ENCODE measurements around the gene MYL10.

The MYL10 gene

GRCh38 chr7:101629171-101629570, at the start of gene MYL10:
Gene MYL10, minus strand, starts transcription at chr7:101629296. Its CDS starts 178 bp downstream, at chr7:101629118.
- FAIRE-seq = no peak

DNA sequence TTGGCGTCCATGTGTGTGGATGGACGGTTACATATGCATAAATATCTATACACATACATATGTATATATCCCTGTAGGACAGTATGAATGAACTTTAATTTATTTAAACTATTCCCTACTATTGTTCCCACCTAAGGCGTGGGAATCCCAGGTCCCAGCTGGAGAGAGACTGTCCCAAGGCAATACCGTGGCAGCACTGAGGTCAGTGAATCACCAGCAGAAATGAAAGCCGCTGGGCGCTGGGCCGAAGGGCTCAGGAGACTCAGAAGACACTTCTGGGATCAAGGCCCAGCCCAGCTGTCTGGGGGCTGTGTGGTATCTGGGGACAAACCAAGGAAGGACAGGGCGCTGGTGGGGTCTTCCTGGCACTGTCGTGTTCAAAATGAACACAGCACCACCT, 49.6 kb upstream of the MYL10 start:
- no peak for FAIRE-seq

DNA sequence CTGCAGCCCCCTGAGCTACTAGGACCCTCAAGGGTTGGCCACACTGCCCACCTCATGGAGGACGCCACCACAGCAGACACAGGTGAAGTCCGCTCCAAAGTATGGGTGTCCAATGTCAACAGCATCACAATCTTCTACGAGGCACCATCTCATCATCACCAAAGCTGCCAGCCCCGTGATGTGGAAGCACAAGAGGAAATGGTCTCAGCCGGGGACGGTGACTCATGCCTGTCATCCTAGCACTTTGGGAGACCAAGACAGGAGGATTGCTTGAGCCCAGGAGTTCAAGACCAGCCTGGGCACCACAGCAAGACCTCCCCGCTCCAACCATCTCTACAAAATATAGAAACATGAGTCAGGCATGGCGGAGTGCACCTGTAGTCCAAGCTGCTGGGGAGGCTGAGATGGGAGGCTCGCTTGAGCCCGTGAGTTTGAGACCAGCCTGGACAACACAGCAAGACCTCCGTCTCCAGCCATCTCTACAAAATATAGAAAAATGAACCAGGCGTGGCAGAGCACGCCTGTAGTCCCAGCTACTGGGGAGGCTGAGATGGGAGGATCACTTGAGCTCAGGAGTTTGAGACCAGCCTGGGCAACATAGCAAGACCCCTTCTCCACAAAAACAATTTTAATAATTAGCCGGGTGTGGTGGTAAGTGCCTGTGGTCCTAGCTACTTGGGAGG, 48.8 kb upstream of the MYL10 start:
- no peak for FAIRE-seq

DNA sequence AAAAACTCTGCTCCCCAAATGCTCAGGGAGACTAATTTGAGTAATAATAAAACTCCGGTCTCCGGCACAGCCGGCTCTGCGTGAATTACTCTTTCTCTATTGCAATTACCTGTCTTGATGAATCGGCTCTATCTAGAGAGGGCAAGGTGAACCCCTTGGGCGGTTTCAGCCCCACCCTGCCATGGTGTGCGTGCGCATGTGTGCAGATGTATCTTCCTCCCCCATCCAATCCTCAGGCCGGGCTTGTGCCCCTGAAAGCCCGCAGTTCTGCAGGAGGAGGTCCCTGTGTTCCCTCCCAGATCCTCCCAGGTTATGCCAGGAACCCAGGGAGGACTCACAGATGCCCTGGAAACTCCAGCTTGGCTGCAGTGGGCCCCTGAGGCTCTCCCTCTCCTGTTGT, 48.3 kb upstream of the MYL10 start:
- FAIRE-seq = no peak

- no peak for FAIRE-seq
Observed at GRCh38 chr7:101676956-101677355, 47.9 kb upstream of the MYL10 start.

DNA sequence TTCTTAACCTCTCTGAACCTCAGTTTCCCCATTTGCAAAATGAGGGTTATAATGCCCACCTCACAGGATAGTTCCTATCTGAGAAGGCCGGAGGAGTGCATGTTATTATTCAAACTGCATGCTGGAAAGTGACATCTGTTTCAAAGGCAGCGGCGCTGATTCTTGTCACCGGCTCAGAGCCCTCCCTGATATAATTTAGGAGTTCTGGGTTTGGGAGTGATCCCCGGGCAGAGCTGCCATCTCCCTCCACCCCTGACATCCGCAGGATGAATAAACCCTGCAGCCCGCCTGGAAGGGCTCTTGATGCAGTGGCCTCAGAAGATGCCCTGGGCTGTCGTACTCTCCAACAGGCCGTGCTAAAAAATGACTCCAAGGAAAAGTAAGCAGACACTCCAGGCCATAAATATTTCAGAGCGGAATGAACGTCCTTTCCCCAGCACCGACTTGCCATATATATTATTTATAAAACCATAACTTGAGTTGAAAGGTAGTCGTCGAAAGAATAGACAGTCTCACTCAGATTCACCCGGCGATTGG, 47.0 kb upstream of the MYL10 start:
- no peak for FAIRE-seq

DNA sequence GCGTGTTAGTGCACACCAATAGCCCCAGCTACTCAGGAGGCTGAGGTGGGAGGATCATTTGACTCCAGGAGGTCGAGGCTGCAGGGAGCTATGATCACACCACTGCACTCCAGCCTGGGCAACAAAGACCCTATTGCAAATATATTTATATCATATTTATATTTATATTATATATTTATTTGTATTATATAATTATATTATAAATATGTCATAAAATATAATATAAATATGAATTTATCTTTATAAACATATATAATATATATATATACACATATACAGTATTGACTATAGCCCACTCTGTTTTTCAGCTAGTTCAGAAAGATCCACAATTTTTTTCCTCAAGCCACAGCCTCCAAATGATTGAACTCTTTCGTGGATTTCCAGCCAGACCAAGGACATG, 45.3 kb upstream of the MYL10 start:
- FAIRE-seq = no peak

- no peak for FAIRE-seq
Observed at GRCh38 chr7:101673951-101674350, 44.9 kb upstream of the MYL10 start.

GRCh38 chr7:101673315-101673714, 44.2 kb upstream of the MYL10 start:
- FAIRE-seq = no peak

- no peak for FAIRE-seq
Observed at GRCh38 chr7:101671371-101672356, 42.6 kb upstream of the MYL10 start.

DNA sequence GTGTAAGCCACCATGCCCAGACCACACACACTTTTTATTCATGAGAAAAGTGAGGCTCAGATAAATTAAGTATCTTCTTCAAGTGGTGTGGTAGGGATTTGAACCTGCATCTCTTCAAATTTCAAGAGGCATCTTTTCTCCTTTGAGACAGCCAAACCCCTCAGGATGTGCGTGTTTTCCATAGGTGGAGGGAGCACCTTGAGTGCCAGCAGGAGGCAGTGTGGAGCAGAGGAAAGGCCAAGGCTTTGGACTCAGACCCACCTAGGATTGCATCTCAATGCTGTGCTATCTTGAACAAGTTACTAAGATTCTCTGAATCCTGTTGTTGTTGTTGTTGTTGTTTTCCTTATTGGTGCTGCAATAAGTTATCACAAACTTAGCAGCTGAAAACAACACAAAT, 40.2 kb upstream of the MYL10 start:
- no peak for FAIRE-seq

DNA sequence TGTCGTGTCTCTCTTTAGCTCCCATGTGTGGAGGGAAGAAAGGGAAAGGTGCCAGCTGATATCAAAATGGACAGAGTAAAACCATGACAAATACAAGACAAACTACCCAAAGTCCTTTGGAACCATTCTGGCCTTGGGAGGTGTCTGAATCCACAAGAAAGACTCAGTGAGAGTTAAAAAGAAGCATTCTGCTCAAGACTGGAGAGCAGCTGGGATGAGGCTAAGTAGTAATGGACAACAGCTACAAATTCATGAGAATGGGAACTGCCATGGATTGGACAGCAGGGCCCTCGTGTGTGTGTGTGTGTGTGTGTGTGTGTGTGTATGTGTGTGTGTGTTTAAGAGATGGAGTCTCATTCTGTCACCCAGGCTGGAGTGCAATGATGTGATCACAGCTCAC, 39.6 kb upstream of the MYL10 start:
- FAIRE-seq = no peak

DNA sequence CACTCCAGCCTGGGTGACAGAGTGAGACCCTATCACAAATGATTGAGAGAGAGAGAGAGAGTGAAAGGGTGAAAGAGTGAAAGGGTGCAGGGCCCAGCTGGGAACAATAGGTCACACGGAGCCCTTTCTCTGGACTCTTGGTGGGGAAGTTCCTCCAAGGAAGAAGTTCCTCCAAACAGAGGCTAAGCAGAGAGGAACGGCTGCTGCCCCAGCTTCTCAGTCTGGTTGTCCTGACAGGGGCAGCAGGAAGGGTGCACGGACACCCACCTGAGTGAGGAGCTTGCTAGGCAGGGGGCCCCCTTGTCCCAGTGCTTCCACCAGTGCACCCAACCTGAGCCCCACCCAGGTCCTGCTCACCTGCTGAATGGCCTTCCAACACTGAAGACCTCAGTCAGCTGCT, 38.8 kb upstream of the MYL10 start:
- FAIRE-seq = no peak

GRCh38 chr7:101667399-101667798, 38.3 kb upstream of the MYL10 start:
- no peak for FAIRE-seq

- FAIRE-seq = no peak
Observed at GRCh38 chr7:101666741-101667140, 37.6 kb upstream of the MYL10 start.

DNA sequence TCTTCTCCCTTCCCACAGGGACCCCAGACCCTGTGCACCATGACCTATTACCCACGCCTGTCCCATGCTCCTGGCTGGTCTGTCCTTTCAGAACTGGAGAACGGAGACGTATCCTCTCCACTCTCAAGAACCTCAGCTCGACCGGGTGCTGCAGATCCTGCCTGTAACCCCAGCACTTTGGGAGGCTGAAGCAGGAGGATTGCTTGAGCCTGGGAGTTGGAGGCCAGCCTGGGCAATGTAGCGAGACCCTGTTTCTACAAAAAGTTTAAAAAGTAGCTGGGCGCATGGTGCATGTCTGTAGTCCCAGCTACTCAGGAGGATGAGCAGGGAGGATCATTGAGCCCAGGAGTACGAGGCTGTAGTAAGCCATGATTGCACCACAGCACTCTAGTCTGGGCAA, 37.2 kb upstream of the MYL10 start:
- FAIRE-seq = no peak

- no peak for FAIRE-seq
Observed at GRCh38 chr7:101664893-101665471, 35.9 kb upstream of the MYL10 start.

GRCh38 chr7:101664436-101664835, 35.3 kb upstream of the MYL10 start:
- no peak for FAIRE-seq

- FAIRE-seq = no peak
Observed at GRCh38 chr7:101663747-101664146, 34.7 kb upstream of the MYL10 start.

GRCh38 chr7:101662447-101662998, 33.4 kb upstream of the MYL10 start:
- FAIRE-seq = no peak

DNA sequence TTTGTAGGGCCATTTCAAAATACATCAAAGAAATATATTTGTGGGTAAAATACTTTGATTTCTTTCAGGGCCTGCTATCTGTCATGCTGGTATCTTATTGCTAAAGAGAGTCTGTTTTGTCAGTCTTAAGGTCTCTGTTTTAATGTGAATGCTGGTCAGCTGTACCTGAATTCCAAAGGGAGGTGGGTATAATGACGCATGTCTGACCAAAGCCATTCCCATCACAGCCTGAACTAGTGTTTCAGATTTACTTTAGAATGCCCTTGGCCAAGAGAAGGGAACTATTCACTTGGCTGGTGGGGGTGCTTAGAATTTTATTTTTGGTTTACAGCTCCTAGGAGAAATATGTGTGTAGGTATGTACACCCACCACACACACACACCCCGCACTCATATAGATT, 30.6 kb upstream of the MYL10 start:
- no peak for FAIRE-seq

DNA sequence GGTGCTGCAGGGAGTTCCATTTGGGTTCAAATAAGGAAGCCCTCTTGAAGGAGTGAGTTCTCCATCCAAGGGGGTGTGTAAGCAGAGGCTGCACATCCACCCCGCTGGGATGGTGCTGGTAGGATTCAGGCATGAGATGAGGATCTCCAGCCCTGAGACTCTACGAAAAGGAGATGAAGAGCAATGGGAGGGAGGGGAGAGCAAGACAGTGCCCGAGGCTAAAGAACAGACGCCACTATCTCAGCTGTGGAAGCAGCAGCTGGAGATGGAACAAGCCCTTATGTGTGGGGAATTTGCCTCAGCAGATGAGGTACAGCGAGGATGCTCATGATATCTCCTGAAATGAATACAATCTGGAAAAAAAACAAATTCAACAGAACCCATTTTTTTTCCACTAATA, 28.1 kb upstream of the MYL10 start:
- no peak for FAIRE-seq

DNA sequence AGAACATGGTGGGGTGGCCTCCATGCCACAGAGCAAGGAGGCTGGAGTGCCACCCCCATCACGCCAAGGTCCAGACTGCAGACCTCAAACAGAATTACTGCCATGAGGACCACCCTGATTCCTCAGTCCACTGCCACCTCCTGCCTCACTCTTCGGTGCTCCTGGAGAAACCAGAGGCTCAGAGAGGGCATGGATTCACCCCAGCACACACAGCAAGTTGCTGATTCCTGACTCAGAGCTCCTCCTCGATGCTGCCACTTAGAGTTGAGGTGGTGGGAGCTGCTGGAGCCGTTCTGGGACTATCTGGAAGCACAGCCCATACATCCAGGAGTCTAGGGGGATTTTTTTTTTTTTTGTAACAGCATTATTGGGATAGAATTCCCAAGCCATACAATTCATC, 22.0 kb upstream of the MYL10 start:
- FAIRE-seq = no peak
